NAMALWA (cell line): ENCODE results near the gene MORN4.
A peak's percentile ranks its signal among the peaks of the same experiment; 100 is the strongest.
"Not testable (repeated sequence)": the region's sequence is repeated elsewhere in the genome, so short reads cannot be mapped to it uniquely, and the experiment has no call there.

Source experiments
- DNase-seq: peaks from one replicate; pipeline ENCODE4 v3.0.0-alpha.2; 2015; ENCODE audit warnings: low spot score

MORN4 gene

GRCh38 chr10:97640868-97641811, 7.8 kb upstream of the MORN4 start:
- peak; percentile 31 for DNase-seq

GRCh38 chr10:97640174-97640867, 7.0 kb upstream of the MORN4 start, which contains the start of gene PI4K2A:
PI4K2A (plus strand) TSS chr10:97640671; CDS start chr10:97640743, 72 bp downstream.
- DNase-seq, result peak; percentile 100

- not testable (repeated sequence) for DNase-seq
Measured at GRCh38 chr10:97639090-97639489, 5.8 kb upstream of the MORN4 start.

GRCh38 chr10:97635577-97635976, 2.3 kb upstream of the MORN4 start:
- DNase-seq, result no peak

- DNase-seq, result peak; percentile 50
Measured at GRCh38 chr10:97633921-97634320, 621 bp upstream of the MORN4 start.

GRCh38 chr10:97631098-97631497, 2.2 kb downstream of the MORN4 start:
- DNase-seq, result no peak

- no peak for DNase-seq
Measured at GRCh38 chr10:97629289-97629688, 4.0 kb downstream of the MORN4 start.

GRCh38 chr10:97628228-97628627, 5.1 kb downstream of the MORN4 start:
- DNase-seq, result no peak

GRCh38 chr10:97627731-97628130, 5.6 kb downstream of the MORN4 start:
- no peak for DNase-seq

- DNase-seq, result no peak
Measured at GRCh38 chr10:97623277-97623676, 10.0 kb downstream of the MORN4 start.

- DNase-seq, result no peak
Measured at GRCh38 chr10:97618733-97619132, 14.6 kb downstream of the MORN4 start.

GRCh38 chr10:97618285-97618684, 15.0 kb downstream of the MORN4 start:
- DNase-seq, result no peak

- peak; percentile 62 for DNase-seq
Measured at GRCh38 chr10:97612386-97612785, 20.9 kb downstream of the MORN4 start.

- no peak for DNase-seq
Measured at GRCh38 chr10:97611473-97611872, 21.8 kb downstream of the MORN4 start.

GRCh38 chr10:97608991-97609561, 24.2 kb downstream of the MORN4 start:
- DNase-seq, result no peak

GRCh38 chr10:97607095-97607636, 26.1 kb downstream of the MORN4 start:
- no peak for DNase-seq

- no peak for DNase-seq
Measured at GRCh38 chr10:97601268-97602215, 31.8 kb downstream of the MORN4 start.

- DNase-seq, result no peak
Measured at GRCh38 chr10:97600616-97601015, 32.7 kb downstream of the MORN4 start.

GRCh38 chr10:97599272-97599619, 34.1 kb downstream of the MORN4 start:
- DNase-seq, result no peak

GRCh38 chr10:97598407-97599271, 34.7 kb downstream of the MORN4 start:
- no peak for DNase-seq
